Measurements from ENCODE around the gene SCYGR8.

The SCYGR8 gene

DNA sequence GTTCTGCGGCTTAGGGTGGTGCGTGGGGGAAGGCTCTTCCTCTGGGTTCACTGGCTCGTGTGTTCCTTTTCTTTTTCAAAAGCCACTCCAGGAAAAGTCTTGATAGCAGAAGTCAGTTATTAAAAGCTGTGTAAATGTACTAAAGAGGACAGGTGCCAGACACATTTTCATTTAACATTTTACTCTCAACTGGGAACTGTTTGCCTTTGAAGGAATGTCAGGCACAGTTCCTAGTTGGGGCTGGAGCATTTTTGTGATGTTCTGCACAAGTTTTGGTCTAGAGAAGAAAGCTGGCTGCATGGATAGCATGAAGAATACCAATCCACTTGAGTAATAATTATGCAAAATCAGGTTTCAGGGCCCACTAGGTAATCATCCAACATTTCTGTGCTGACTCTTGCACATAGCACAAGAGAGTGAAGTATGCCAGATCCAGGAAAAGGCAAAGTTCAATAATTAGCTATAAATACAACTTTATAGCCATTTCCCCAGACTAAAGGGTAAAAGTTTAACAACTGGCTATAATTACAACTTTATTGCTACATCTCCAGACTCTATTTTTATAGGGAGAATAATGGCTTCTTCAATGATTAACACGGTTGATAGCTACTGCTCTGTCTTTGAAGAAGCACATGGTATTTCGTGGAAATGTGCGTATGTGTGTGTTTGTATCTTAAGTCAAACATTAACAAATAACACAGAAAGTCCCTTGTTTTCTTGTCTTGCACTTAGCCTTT, 16.2 kb downstream of the SCYGR8 start:
- no peak for DNase-seq

DNA sequence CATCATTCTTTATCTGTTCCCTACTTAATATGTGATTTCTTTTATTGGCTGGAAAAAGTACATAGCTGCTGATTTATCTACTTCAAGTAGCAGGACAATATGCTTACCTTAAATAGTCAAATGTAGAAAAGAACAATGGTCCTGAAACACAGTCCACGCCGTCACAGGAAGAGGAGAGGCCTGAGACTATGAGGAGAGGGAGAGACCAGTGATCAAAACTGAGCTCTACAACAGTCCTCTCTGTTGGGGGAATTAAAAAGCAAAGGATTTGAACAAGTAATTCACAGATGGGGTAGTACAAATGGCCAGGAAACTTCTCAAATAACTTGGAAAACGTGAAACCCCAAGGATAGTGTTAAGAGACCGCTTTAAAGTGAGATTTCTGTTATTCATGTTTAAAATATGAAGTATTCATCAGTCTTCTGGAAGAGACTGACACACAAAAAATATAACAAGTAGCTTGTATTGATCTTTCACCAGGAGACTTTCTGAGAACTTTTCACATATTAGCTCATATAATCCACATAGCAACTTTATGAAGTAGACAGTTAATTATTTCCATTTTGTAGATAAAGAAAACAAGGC, 20.2 kb downstream of the SCYGR8 start:
- DNase-seq, result no peak

DNA sequence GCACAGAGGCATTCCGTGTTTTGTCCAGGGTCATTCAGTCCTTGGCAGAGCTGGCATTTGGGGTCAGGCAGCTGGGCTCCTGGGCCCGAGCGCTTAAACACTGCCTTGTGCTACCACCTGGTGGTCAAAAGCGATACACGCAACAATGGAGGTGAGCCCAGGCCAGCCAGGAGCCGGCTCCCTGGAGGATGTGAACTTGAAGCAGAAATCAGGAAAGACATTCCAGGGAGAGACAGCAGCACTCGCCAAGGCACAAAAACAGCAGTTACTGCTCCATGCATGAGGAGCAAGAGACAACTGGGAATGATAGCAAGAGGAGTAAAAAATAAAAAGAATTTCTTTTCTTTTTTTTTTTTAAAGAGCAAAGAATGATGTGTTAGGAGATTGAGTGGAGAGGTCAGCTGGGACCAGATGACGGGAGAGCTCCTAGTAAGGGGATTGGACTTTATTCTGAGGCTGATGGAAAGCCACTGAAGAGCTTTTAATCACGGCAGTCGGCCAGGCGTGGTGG, 20.7 kb downstream of the SCYGR8 start:
- DNase-seq, result no peak

DNA sequence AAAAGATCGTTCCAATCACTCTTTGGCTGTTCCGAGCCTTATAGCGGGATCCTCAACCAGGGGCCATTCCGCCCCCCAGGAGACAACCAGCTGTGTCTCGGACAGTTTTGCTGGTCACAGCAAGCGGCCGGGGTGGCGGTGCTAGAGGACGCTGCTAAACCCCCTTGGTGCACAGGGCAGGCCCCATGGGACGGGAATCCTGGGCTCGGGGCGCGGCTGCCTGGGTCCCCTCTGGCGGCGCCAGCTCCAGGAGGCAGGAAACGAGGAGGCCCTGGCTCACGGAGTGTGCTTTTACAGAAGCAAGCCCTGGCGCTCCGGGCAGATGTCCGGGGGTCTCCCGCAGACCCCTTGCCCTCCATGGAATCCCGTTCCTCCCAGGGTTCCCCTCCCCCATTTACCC, 22.1 kb downstream of the SCYGR8 start:
- DNase-seq, result no peak

- no peak for DNase-seq
These were observed 26.5 kb downstream of the SCYGR8 start for GRCh38 chr2:227772197-227772661.

- no peak for DNase-seq
These were observed 27.2 kb downstream of the SCYGR8 start for GRCh38 chr2:227772932-227773331.

GRCh38 chr2:227774011-227774624, 28.4 kb downstream of the SCYGR8 start:
- no peak for DNase-seq

- DNase-seq, result no peak
These were observed 29.5 kb downstream of the SCYGR8 start for GRCh38 chr2:227774895-227775842.

- DNase-seq, result no peak
These were observed 35.4 kb downstream of the SCYGR8 start for GRCh38 chr2:227780981-227781615.

DNA sequence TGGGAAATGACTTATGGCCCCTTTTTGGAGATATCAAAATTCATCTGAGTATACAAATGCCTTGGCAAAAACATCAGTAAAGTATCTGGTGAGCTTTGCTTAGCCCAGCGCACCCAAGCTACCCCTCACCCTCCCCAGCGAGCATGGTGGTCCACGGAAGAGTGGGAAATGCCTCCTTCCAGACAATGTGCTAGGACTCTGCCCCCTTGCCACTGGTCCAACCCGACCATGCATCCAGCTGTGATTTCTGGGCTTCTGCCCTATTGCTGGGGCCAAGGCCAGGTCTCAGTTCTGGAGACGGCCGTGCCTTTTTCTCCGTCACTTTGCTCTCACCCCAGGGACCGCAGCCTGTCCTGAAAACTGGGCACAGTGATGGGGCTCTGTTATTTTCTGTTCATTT, 36.1 kb downstream of the SCYGR8 start:
- no peak for DNase-seq

DNA sequence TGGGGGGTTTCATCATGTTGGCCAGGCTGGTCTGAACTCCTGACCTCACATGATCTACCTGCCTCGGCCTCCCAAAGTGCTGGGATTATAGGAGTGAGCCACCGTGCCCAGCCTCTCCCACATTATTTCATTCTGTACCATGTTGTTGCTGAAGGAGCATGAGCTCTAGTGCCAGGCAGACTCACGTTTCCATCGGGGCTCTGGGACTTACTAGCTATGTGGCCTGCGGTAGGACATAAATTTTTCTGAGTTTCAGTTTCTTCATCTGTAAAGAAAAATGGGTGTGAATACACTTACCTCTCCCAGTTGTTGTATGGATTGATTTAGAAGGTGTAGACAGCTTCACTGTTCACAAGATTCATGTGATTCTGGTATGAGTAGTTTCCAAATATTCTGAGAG, 37.1 kb downstream of the SCYGR8 start:
- no peak for DNase-seq

DNA sequence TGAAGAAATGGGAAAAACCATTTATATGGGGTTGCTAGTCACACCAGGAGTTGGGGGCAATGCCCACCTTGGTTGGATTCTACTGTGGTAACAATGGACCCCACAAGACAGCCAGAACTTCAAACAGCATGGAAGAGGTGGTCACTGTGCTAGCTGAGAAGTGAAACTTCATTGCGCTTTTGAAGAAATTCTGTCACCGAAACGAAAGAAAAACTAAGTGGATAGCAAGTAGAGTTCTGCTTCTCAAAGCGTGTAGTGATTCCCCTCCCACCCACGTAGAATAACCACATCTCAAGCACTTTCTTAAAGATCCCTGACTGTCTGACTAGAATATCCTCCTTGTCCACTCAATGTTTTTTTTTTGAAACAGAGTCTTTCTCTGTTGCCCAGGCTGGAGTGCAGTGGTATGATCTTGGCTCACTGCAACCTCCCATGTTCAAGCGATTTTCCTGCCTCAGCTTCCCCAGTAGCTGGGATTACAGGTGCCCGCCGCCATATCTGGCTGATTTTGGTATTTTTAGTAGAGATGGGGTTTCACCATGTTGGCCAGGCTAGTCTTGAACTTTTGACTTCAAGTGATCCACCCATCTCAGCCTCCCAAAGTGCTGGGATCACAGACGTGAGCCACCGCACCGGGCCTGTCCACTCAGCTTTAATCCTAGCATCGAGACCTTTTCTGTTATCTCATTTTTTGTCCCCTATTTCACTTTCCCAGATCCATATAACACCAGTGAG, 37.9 kb downstream of the SCYGR8 start:
- no peak for DNase-seq

DNA sequence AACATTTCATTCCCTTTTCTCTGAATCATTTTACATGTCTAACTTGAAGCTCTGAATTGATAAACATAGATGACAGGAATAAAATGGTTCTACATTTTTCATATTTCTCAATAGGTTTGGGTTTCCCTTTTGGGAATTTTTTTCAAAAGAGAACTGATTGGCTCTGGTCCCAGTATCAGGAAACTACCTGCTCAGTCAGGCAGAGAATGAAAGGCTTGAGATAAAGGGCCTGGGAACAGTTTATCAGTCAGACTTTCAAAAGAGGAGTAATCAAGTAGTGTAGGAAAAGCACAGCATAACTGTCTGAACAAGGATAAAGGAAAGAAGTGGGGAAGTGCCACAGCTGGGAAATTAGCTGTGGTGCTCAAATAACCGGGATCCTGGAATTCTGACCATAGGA, 39.6 kb downstream of the SCYGR8 start:
- DNase-seq, result no peak

DNA sequence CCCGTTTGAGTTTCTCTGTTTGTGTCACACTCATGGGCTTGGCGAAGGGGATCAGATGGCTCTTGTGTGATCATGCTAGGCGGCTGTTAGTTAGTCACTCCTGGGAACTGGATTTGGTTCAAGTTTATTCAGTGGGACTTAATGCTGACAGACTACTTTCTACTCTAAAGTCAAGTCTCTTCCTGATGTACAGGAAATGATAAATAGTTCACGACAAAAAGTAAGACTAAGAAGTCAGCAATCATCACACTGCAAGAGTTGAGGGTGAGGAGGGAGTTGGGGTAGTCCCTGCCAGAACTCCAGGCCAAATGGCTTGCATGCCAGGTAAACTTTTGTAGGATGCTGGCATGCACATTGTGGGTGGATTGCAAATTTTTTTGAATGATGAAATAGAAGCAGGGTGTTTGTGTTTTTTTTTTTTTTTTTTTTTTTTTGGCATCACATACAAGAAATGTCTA, 42.9 kb downstream of the SCYGR8 start:
- no peak for DNase-seq

DNA sequence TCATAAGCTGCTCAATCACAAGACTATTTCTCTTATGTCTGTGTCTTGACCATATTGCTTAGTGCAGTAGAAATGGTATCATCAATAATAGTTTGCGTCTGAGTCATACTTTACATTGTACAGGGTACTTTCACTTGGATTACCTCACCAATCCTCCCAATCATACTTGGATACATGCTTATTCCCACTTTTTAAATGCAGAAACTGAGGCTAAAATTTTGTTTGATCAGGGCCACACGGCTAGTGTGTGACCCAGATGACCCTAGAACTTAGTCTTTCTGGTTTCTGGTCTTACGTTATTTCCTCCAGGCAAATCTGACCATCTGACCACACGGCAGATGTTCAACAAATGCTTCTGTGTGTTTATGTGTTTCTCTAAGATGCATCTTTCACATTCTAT, 44.1 kb downstream of the SCYGR8 start:
- no peak for DNase-seq

GRCh38 chr2:227793148-227793712, 47.5 kb downstream of the SCYGR8 start:
- DNase-seq, result no peak

All from NCI-H2081 treated with DMSO at 0.1 percent for 48 hours (cell line).